ENCODE data around the gene TLR7. TPM values are rescaled to one million over a fixed set of nuclear protein-coding genes. Genes with fewer than 3 reads are reported as not detected.

TLR7 gene
- total and polyA plus RNA-seq, 2 donors (not counting 3 experiments of a cell fraction or from before 2014, with no cell fraction given) = not detected

- TF ChIP-seq MAX (IDR thresholded peaks at IDR 0.05; ENCODE audit: insufficient read depth, insufficient read length) (no peak), FOS (IDR thresholded peaks at IDR 0.05; ENCODE audit: borderline replicate concordance, insufficient read depth, low read length) (no peak), JUN (IDR thresholded peaks at IDR 0.05; ENCODE audit: borderline replicate concordance, insufficient read depth, insufficient read length, low read depth) (no peak), POLR2A (IDR thresholded peaks at IDR 0.05; ENCODE audit: low read depth, low read length) (no peak), CTCF (IDR thresholded peaks at IDR 0.05; ENCODE audit: extremely low read depth in 1 of 2, insufficient read depth in 1 of 2, low read depth in 1 of 2, low read length in 2 of 2) (no peak), GATA2 (IDR thresholded peaks at IDR 0.05; ENCODE audit: insufficient read depth, insufficient read length, low read depth, low read length) (no peak), POLR2AphosphoS5 (IDR thresholded peaks at IDR 0.05; ENCODE audit: insufficient read depth, low read depth, low read length) (no peak), MYC (IDR thresholded peaks at IDR 0.05; ENCODE audit: low read depth, low read length) (no peak), EZH2 (IDR thresholded peaks at IDR 0.05; ENCODE audit: borderline replicate concordance, low read depth, low read length, severe bottlenecking) (no peak)
- ChIA-PET POLR2A (no interaction called here), CTCF (no interaction called here)
- no peaks in the 10 kb centered on the region for H3K36me3 ChIP-seq (ENCODE audit: control insufficient read depth in 2 of 2, extremely low read depth in 1 of 2, insufficient read depth in 2 of 2, low read length in 2 of 2)
- DNase-seq (ENCODE audit: low read depth, low spot score) (no peak), FAIRE-seq (no peak)
- H3K9me1 ChIP-seq (replicated peaks; ENCODE audit: control insufficient read depth, extremely low read depth, insufficient read depth, low read length) = no peaks in the 10 kb centered on the region
- BruUV-seq (replicated peaks) = no TSS peak
- H3K27me3 ChIP-seq (ENCODE audit: control insufficient read depth in 2 of 2, insufficient read depth in 2 of 2, low read length in 2 of 2) = peaks cover 0 to 2% of the 10 kb centered on the region in 2 experiments
- dilution Hi-C loops (cut with MboI; ENCODE audit: extremely low pct_ligation_motif_present, low sequenced_read_pairs) = no loop called here
- no peak overlapping the region for H3K4me2 ChIP-seq (ENCODE audit: insufficient read depth, low read length)
- H3K4me1 ChIP-seq (ENCODE audit: control insufficient read depth, extremely low read depth, insufficient read depth, low read length) = no peaks in the 10 kb centered on the region
- H3K27ac ChIP-seq (ENCODE audit: insufficient read depth, low read depth, low read length) = no peak overlapping the region
- H3K4me3 ChIP-seq (replicated peaks in 1 of 3; ENCODE audit: insufficient read depth in 1 of 3, low read depth in 1 of 3, low read length in 3 of 3) = no peak overlapping the region
- H4K20me1 ChIP-seq (replicated peaks; ENCODE audit: control insufficient read depth, extremely low read depth, insufficient read depth, low read length) = no peaks in the 10 kb centered on the region
- no peak overlapping the region for H3K9ac ChIP-seq (replicated peaks; ENCODE audit: extremely low read depth, insufficient read depth, low read length)
- intact Hi-C loops (cut with micrococcal nuclease) = no loop called here
- H2AFZ ChIP-seq (ENCODE audit: low read depth, low read length) = no peak overlapping the region
- H3K79me2 ChIP-seq (ENCODE audit: control insufficient read depth, insufficient read depth, low read length) = no peaks in the 10 kb centered on the region
- no peaks in the 10 kb centered on the region for H3K9me3 ChIP-seq (replicated peaks; ENCODE audit: control insufficient read depth, insufficient read depth, low read length)
Observed at GRCh38 chrX:12874581-12874980, 7.7 kb downstream of the TLR7 start.

Measured in endothelial cell of umbilical vein (primary cell).